IPS DF 6.9 (cell line): Measurements from ENCODE around the gene ASB14.

Experiments
- DNase-seq: peaks from one replicate; pipeline ENCODE4 v3.0.0-alpha.2; 2013; ENCODE audit warnings: low read depth, low spot score
- H3K27ac ChIP-seq: one replicate; pipeline ENCODE4 v1.5.1; 2013; ENCODE audit warnings: low read length, control low read depth
- H3K27me3 ChIP-seq: 2 replicates; pipeline ENCODE4 v1.6.1; 2013; ENCODE audit warnings: mild to moderate bottlenecking, low read length; ENCODE audit not compliant: control insufficient read depth, insufficient read depth
- H3K36me3 ChIP-seq: 2 replicates; pipeline ENCODE4 v1.6.1; 2013; ENCODE audit warnings: low read length; ENCODE audit not compliant: control insufficient read depth, insufficient read depth
- H3K4me1 ChIP-seq: 2 replicates; pipeline ENCODE4 v1.6.1; 2013; ENCODE audit warnings: low read length; ENCODE audit not compliant: control insufficient read depth, insufficient read depth
- H3K4me3 ChIP-seq: 2 replicates; pipeline ENCODE4 v1.5.1; 2013; ENCODE audit warnings: mild to moderate bottlenecking, low read length
- H3K9me3 ChIP-seq: 2 replicates; pipeline ENCODE4 v1.6.1; 2013; ENCODE audit warnings: low read length, inconsistent platforms; ENCODE audit not compliant: control insufficient read depth, insufficient read depth
- WGBS: extraction: QIAGEN DNeasy Blood & Tissue Kit; methylation state at CpG from one replicate; pipeline ENCODE4 v1.1.7; 2013; ENCODE audit warnings: mixed read lengths, missing lambda C conversion rate; ENCODE audit not compliant: insufficient read length, insufficient coverage; 5-methylcytosine and 5-hydroxymethylcytosine counted together

The ASB14 gene

GRCh38 chr3:57292897-57293526, 527 bp upstream of the ASB14 start:
- Histone ChIP-seq H3K36me3 (no peaks in the 10 kb centered on the region), H3K27me3 (no peaks in the 10 kb centered on the region), H3K27ac (no peak overlapping the region), H3K4me1 (no peaks in the 10 kb centered on the region), H3K9me3 (no peaks in the 10 kb centered on the region), H3K4me3 (no peak overlapping the region)
- DNase-seq = no peak
- no CpG with 5 or more reads among the region's 4 CpGs for whole genome bisulfite sequencing

- no peaks in the 10 kb centered on the region for H3K27me3 ChIP-seq
- DNase-seq = no peak
- no CpG with 5 or more reads among the region's 9 CpGs for WGBS
- no peaks in the 10 kb centered on the region for H3K9me3 ChIP-seq
- no peaks in the 10 kb centered on the region for H3K4me1 ChIP-seq
- H3K36me3 ChIP-seq = no peaks in the 10 kb centered on the region
- no peak overlapping the region for H3K4me3 ChIP-seq
- H3K27ac ChIP-seq = no peak overlapping the region
These were observed 4.1 kb downstream of the ASB14 start for GRCh38 chr3:57288403-57288802.

GRCh38 chr3:57287205-57287604, 5.3 kb downstream of the ASB14 start:
- H3K4me1 ChIP-seq = no peaks in the 10 kb centered on the region
- no CpG with 5 or more reads among the region's 2 CpGs for WGBS

GRCh38 chr3:57283334-57283733, 9.2 kb downstream of the ASB14 start:
- Histone ChIP-seq H3K4me3 (no peak overlapping the region), H3K4me1 (no peaks in the 10 kb centered on the region), H3K27me3 (no peaks in the 10 kb centered on the region), H3K27ac (no peak overlapping the region), H3K36me3 (no peaks in the 10 kb centered on the region), H3K9me3 (no peaks in the 10 kb centered on the region)
- WGBS = no CpG with 5 or more reads among the region's 6 CpGs
- DNase-seq = no peak

More at GRCh38 chr3:57287205-57287604, 5.3 kb downstream of the ASB14 start:
- DNase-seq = no peak
- H3K27ac ChIP-seq = no peak overlapping the region
- no peaks in the 10 kb centered on the region for H3K27me3 ChIP-seq
- H3K9me3 ChIP-seq = no peaks in the 10 kb centered on the region
- H3K36me3 ChIP-seq = no peaks in the 10 kb centered on the region
- no peak overlapping the region for H3K4me3 ChIP-seq

- DNase-seq = no peak
- no CpG with 5 or more reads among the region's 1 CpG for WGBS
- Histone ChIP-seq H3K4me3 (no peak overlapping the region), H3K27me3 (no peaks in the 10 kb centered on the region), H3K36me3 (no peaks in the 10 kb centered on the region), H3K4me1 (no peaks in the 10 kb centered on the region), H3K9me3 (no peaks in the 10 kb centered on the region), H3K27ac (no peak overlapping the region)
These were observed 10.8 kb downstream of the ASB14 start for GRCh38 chr3:57281715-57282114.

- Histone ChIP-seq H3K4me1 (no peaks in the 10 kb centered on the region), H3K27me3 (no peaks in the 10 kb centered on the region), H3K36me3 (no peaks in the 10 kb centered on the region), H3K4me3 (no peak overlapping the region), H3K27ac (no peak overlapping the region), H3K9me3 (no peaks in the 10 kb centered on the region)
- DNase-seq = no peak
- WGBS = no CpG with 5 or more reads among the region's 5 CpGs
These were observed 12.8 kb downstream of the ASB14 start for GRCh38 chr3:57279685-57280084.

GRCh38 chr3:57278237-57278636, 14.2 kb downstream of the ASB14 start:
- Histone ChIP-seq H3K4me3 (no peak overlapping the region), H3K36me3 (no peaks in the 10 kb centered on the region), H3K27me3 (no peaks in the 10 kb centered on the region), H3K4me1 (no peaks in the 10 kb centered on the region), H3K27ac (no peak overlapping the region), H3K9me3 (no peaks in the 10 kb centered on the region)
- no CpG with 5 or more reads among the region's 1 CpG for WGBS
- DNase-seq = no peak

GRCh38 chr3:57275393-57275792, 17.1 kb downstream of the ASB14 start:
- no peak overlapping the region for H3K4me3 ChIP-seq
- WGBS = no CpG with 5 or more reads among the region's 2 CpGs

GRCh38 chr3:57274845-57275244, 17.6 kb downstream of the ASB14 start:
- no peak for DNase-seq
- no peaks in the 10 kb centered on the region for H3K9me3 ChIP-seq
- no peak overlapping the region for H3K4me3 ChIP-seq
- H3K4me1 ChIP-seq = no peaks in the 10 kb centered on the region
- no peak overlapping the region for H3K27ac ChIP-seq
- H3K27me3 ChIP-seq = no peaks in the 10 kb centered on the region
- H3K36me3 ChIP-seq = no peaks in the 10 kb centered on the region
- WGBS = no CpG with 5 or more reads among the region's 6 CpGs

More at GRCh38 chr3:57275393-57275792, 17.1 kb downstream of the ASB14 start:
- Histone ChIP-seq H3K9me3 (no peaks in the 10 kb centered on the region), H3K27ac (no peak overlapping the region), H3K4me1 (no peaks in the 10 kb centered on the region), H3K27me3 (no peaks in the 10 kb centered on the region), H3K36me3 (no peaks in the 10 kb centered on the region)
- no peak for DNase-seq

- WGBS = no CpG with 5 or more reads among the region's 1 CpG
- no peaks in the 10 kb centered on the region for H3K4me1 ChIP-seq
- H3K27ac ChIP-seq = no peak overlapping the region
- 0 out of 2 replicates have a peak, but pooled peaks cover 2% of the 10 kb centered on the region for H3K36me3 ChIP-seq
- H3K9me3 ChIP-seq = no peaks in the 10 kb centered on the region
- no peaks in the 10 kb centered on the region for H3K27me3 ChIP-seq
- no peak overlapping the region for H3K4me3 ChIP-seq
- no peak for DNase-seq
These were observed 24.1 kb downstream of the ASB14 start for GRCh38 chr3:57268416-57268815.

- no peak for DNase-seq
- Histone ChIP-seq H3K27me3 (no peaks in the 10 kb centered on the region), H3K4me1 (no peaks in the 10 kb centered on the region), H3K27ac (no peak overlapping the region), H3K36me3 (no peaks in the 10 kb centered on the region), H3K9me3 (no peaks in the 10 kb centered on the region), H3K4me3 (no peak overlapping the region)
- no CpG with 5 or more reads among the region's 3 CpGs for WGBS
These were observed 30.6 kb downstream of the ASB14 start for GRCh38 chr3:57261929-57262328.
